H1 (cell line): ENCODE results near the gene TEAD1. TPM values are rescaled to one million over a fixed set of nuclear protein-coding genes. Genes with fewer than 3 reads are reported as not detected.

Source experiments
- CTCF ChIA-PET: fragments of 300-600 bp; sonication (Branson Sonifier 250); formaldehyde crosslinking; loops from one replicate; lab custom pipeline; 2021; ENCODE audit not compliant: partially characterized antibody; lab: Charles Lee
- POLR2A ChIA-PET: fragments of 300-600 bp; sonication (Branson Sonifier 250); formaldehyde crosslinking; loops from one replicate; lab custom pipeline; 2021; ENCODE audit warnings: inconsistent platforms; ENCODE audit not compliant: partially characterized antibody; lab: Charles Lee
- DNase-seq, 2 experiments: peaks; one replicate each; pipeline versions ENCODE4 v3.0.0 to v3.0.0-alpha.2; 2010 to 2022; ENCODE audit warnings: low spot score in 2 of 2, low read depth in 1 of 2, mixed read lengths in 1 of 2
- FAIRE-seq: peaks from 2 replicates; lab custom pipeline; 2011; peaks lifted over from hg19 to GRCh38; lab: Jason Lieb, UNC
- H2AFZ ChIP-seq: 2 replicates; pipeline ENCODE4 v1.8.1; 2012; ENCODE audit warnings: low read length, inconsistent platforms
- H2AK5ac ChIP-seq: 2 replicates; pipeline ENCODE4 v1.6.1; 2013; ENCODE audit warnings: low read depth, low read length
- H2BK120ac ChIP-seq: replicated peaks from 2 replicates; pipeline ENCODE3; 2013; ENCODE audit warnings: low read depth, low read length, inconsistent platforms
- H2BK12ac ChIP-seq: 2 replicates; pipeline ENCODE4 v1.6.1; 2013; ENCODE audit warnings: low read depth, low read length
- H2BK15ac ChIP-seq: 2 replicates; pipeline ENCODE4 v1.6.1; 2013; ENCODE audit warnings: low read length
- H2BK20ac ChIP-seq: 2 replicates; pipeline ENCODE4 v1.6.1; 2013; ENCODE audit warnings: low read length
- H2BK5ac ChIP-seq: 2 replicates; pipeline ENCODE4 v1.6.1; 2013; ENCODE audit warnings: low read depth, low read length
- H3K14ac ChIP-seq: 2 replicates; pipeline ENCODE4 v1.6.1; 2013; ENCODE audit warnings: inconsistent platforms; ENCODE audit not compliant: insufficient read length
- H3K18ac ChIP-seq: 2 replicates; pipeline ENCODE4 v1.6.1; 2013; ENCODE audit warnings: low read length; ENCODE audit errors: extremely low read depth
- H3K23ac ChIP-seq: 2 replicates; pipeline ENCODE4 v1.6.1; 2013; ENCODE audit warnings: inconsistent platforms; ENCODE audit not compliant: insufficient read length
- H3K23me2 ChIP-seq: 2 replicates; pipeline ENCODE4 v1.6.1; 2013; ENCODE audit warnings: low read depth, low read length
- H3K27ac ChIP-seq: 2 replicates; pipeline ENCODE4 v1.6.1; 2011; ENCODE audit warnings: low read depth, low read length, inconsistent platforms
- H3K27me3 ChIP-seq, 4 experiments: replicated peaks in 1 of 4; 1 replicate in 1 of 4; 2 replicates in 3 of 4; pipeline versions ENCODE4 v1.6.1 to v1.8.1; 2011 to 2013; ENCODE audit warnings: low read length in 3 of 4, mild to moderate bottlenecking in 3 of 4, inconsistent platforms in 2 of 4, mixed read lengths in 2 of 4, moderate library complexity in 1 of 4; ENCODE audit not compliant: control insufficient read depth in 3 of 4, insufficient read depth in 3 of 4; ENCODE audit errors: extremely low read depth in 1 of 4
- H3K36me3 ChIP-seq, 4 experiments: 2 replicates each; pipeline versions ENCODE4 v1.6.1 to v1.8.1; 2011 to 2013; ENCODE audit warnings: mild to moderate bottlenecking in 4 of 4, low read length in 3 of 4, moderate library complexity in 2 of 4, control low read depth in 1 of 4, inconsistent platforms in 1 of 4; ENCODE audit not compliant: insufficient read depth in 4 of 4, control insufficient read depth in 2 of 4
- H3K4ac ChIP-seq: replicated peaks from 2 replicates; pipeline ENCODE3; 2013; ENCODE audit warnings: low read length, low read depth, mixed read lengths, inconsistent platforms; ENCODE audit not compliant: insufficient read length
- H3K4me1 ChIP-seq, 4 experiments: replicated peaks in 1 of 4; 1 replicate in 1 of 4; 2 replicates in 3 of 4; pipeline versions ENCODE4 v1.6.1 to v1.8.1; 2011 to 2013; ENCODE audit warnings: low read length in 3 of 4, inconsistent platforms in 2 of 4, mixed read lengths in 1 of 4; ENCODE audit not compliant: insufficient read depth in 4 of 4, control insufficient read depth in 3 of 4
- H3K4me2 ChIP-seq, 2 experiments: 2 replicates each; pipeline versions ENCODE4 v1.6.1 to v1.8.1; 2011 to 2013; ENCODE audit warnings: low read depth in 2 of 2, low read length in 2 of 2, control low read depth in 1 of 2, inconsistent platforms in 1 of 2, mild to moderate bottlenecking in 1 of 2; ENCODE audit not compliant: insufficient read depth in 1 of 2
- H3K4me3 ChIP-seq, 4 experiments: fragments of 200-600, 300-600 bp in 1 of 4; sonication (generic), shearing (Covaris generic), sonication (Bioruptor Twin) in 1 of 4; 2 replicates each; pipeline versions ENCODE4 v1.5.1 to v1.8.1; 2011 to 2016; ENCODE audit warnings: low read length in 4 of 4, low read depth in 3 of 4, control low read depth in 2 of 4, inconsistent platforms in 2 of 4, mild to moderate bottlenecking in 2 of 4, mixed read lengths in 1 of 4, moderate library complexity in 1 of 4; ENCODE audit not compliant: insufficient read depth in 2 of 4; ENCODE audit errors: extremely low read depth in 1 of 4
- H3K56ac ChIP-seq: replicated peaks from 2 replicates; pipeline ENCODE3; 2013; ENCODE audit warnings: low read depth, mild to moderate bottlenecking, mixed read lengths, low read length, inconsistent platforms; ENCODE audit not compliant: insufficient read length
- H3K79me1 ChIP-seq: 2 replicates; pipeline ENCODE4 v1.6.1; 2013; ENCODE audit warnings: low read depth, low read length, control low read depth
- H3K79me2 ChIP-seq, 2 experiments: 2 replicates each; pipeline versions ENCODE4 v1.6.1 to v1.8.1; 2012 to 2013; ENCODE audit warnings: low read length in 2 of 2, mild to moderate bottlenecking in 2 of 2, inconsistent platforms in 1 of 2; ENCODE audit not compliant: insufficient read depth in 2 of 2, control insufficient read depth in 1 of 2
- H3K9ac ChIP-seq, 4 experiments: replicated peaks in 1 of 4; 1 replicate in 1 of 4; 2 replicates in 3 of 4; pipeline versions ENCODE4 v1.6.1 to v1.8.1; 2011 to 2013; ENCODE audit warnings: low read depth in 3 of 4, low read length in 3 of 4, control low read depth in 2 of 4, mild to moderate bottlenecking in 2 of 4, moderate library complexity in 2 of 4, inconsistent platforms in 1 of 4; ENCODE audit errors: extremely low read depth in 1 of 4
- H3K9me3 ChIP-seq, 2 experiments: 2 replicates each; pipeline versions ENCODE4 v1.6.1 to v1.8.1; 2012 to 2013; ENCODE audit warnings: mild to moderate bottlenecking in 2 of 2, moderate library complexity in 2 of 2, control low read depth in 1 of 2, inconsistent platforms in 1 of 2, low read depth in 1 of 2, low read length in 1 of 2, mixed read lengths in 1 of 2; ENCODE audit not compliant: insufficient read depth in 2 of 2
- H4K20me1 ChIP-seq, 2 experiments: replicated peaks in 1 of 2; 2 replicates each; pipeline versions ENCODE3 to v1.8.1; 2011 to 2013; ENCODE audit warnings: inconsistent platforms in 2 of 2, low read length in 2 of 2, mild to moderate bottlenecking in 1 of 2; ENCODE audit not compliant: insufficient read depth in 2 of 2, control insufficient read depth in 1 of 2
- H4K5ac ChIP-seq: 2 replicates; pipeline ENCODE4 v1.6.1; 2013; ENCODE audit warnings: low read length, low read depth, mixed read lengths, inconsistent platforms; ENCODE audit not compliant: insufficient read length
- H4K8ac ChIP-seq: 2 replicates; pipeline ENCODE4 v1.8.0; 2013; ENCODE audit warnings: mild to moderate bottlenecking, moderate library complexity, low read length, inconsistent platforms; ENCODE audit not compliant: insufficient read depth; ENCODE audit errors: extremely low read depth
- H4K91ac ChIP-seq: replicated peaks from 2 replicates; pipeline ENCODE3; 2013; ENCODE audit warnings: low read length, mixed read lengths, inconsistent platforms; ENCODE audit not compliant: insufficient read length
- CTCF ChIP-seq, 3 experiments: IDR thresholded peaks; 1 replicate in 2 of 3; 2 replicates in 1 of 3; pipeline versions ENCODE4 v1.5.1 to v1.6.1; 2011; ENCODE audit warnings: low read length in 3 of 3, mild to moderate bottlenecking in 3 of 3, inconsistent platforms in 2 of 3, low read depth in 1 of 3, moderate library complexity in 1 of 3; ENCODE audit not compliant: insufficient read depth in 1 of 3; ENCODE audit errors: control extremely low read depth in 1 of 3
- EGR1 ChIP-seq: IDR thresholded peaks from 2 replicates; pipeline ENCODE4 v1.6.1; 2011; ENCODE audit warnings: low read depth, low read length, borderline replicate concordance
- KDM1A ChIP-seq: fragments of 200-600, 300-600 bp; sonication (generic); IDR thresholded peaks from 2 replicates; pipeline ENCODE4 v1.7.1; 2016; ENCODE audit warnings: mild to moderate bottlenecking, low read length, borderline replicate concordance
- RFX5 ChIP-seq: IDR thresholded peaks from 2 replicates; pipeline ENCODE4 v1.6.1; 2011; ENCODE audit warnings: low read depth, low read length, improper control_type of control experiment, borderline replicate concordance
- SIRT6 ChIP-seq: IDR thresholded peaks from one replicate; pipeline ENCODE4 v1.7.1; 2012; ENCODE audit warnings: low read length, inconsistent platforms
- SIX5 ChIP-seq: IDR thresholded peaks from 2 replicates; pipeline ENCODE4 v1.6.1; 2011; ENCODE audit warnings: mild to moderate bottlenecking, low read depth, low read length
- SP1 ChIP-seq: IDR thresholded peaks from 2 replicates; pipeline ENCODE4 v1.6.1; 2011; ENCODE audit warnings: low read depth, low read length
- WGBS, 2 experiments: shearing (Covaris generic) in 1 of 2; methylation state at CpG; one replicate each; pipeline versions ENCODE4 v1.1.6 to v1.1.7; 2013 to 2015; ENCODE audit warnings: low lambda C conversion rate in 2 of 2, mixed read lengths in 2 of 2, inconsistent platforms in 1 of 2, low coverage in 1 of 2, missing lambda C conversion rate in 1 of 2; ENCODE audit not compliant: insufficient replicate concordance in 2 of 2, insufficient coverage in 1 of 2, insufficient read length in 1 of 2; ENCODE audit errors: extremely low coverage in 1 of 2, missing lambda C conversion rate in 1 of 2; 5-methylcytosine and 5-hydroxymethylcytosine counted together
- polyA plus RNA-seq, 7 experiments: library from polyadenylated mRNA; depleted of rRNA in 3 of 7; stranded (reverse) in 5 of 7; unstranded in 2 of 7; fragments of >200 nt in 5 of 7; fragments of 200-250 nt in 2 of 7; gene quantifications; 1 replicate in 5 of 7; 2 replicates in 1 of 7; 4 replicates in 1 of 7; pipeline versions ENCODE4 v1.2.1 to v1.2.3, GENCODE V29; 2011 to 2013; ENCODE audit warnings: missing spikeins in 2 of 7, mixed read lengths in 2 of 7
- total RNA-seq: library from RNA; stranded (reverse); fragmentation: NEBNext Ultra II Directional; extraction: Animal tissue kit (Norgen Biotek cat#: 25700); gene quantifications from 2 replicates; pipeline ENCODE4 v1.2.1, GENCODE V29; 2021
- TF ChIP-seq, protein P1 (sequence below): IDR thresholded peaks from 2 replicates; pipeline ENCODE4 v1.6.1; 2011; ENCODE audit warnings: low read depth, mild to moderate bottlenecking, low read length; ENCODE audit not compliant: insufficient read depth

Gene TEAD1
- total and polyA plus RNA-seq, 2 of the 8 experiments (the other 6 are each of a cell fraction or from before 2014, with no cell fraction given) = 15.6 to 67.4 TPM

GRCh38 chr11:12829540-12830314, 155.5 kb downstream of the TEAD1 start:
- Histone ChIP-seq H3K4me2 (peak overlapping the region; percentile 84 to 88), H3K27ac (no peak overlapping the region; the same call in 1 of the 2 replicates), H2BK15ac (0 out of 2 replicates have a peak overlapping the region, but pooled peaks have one; percentile 19), H2BK120ac (no peak overlapping the region), H3K4me3 (peak overlapping the region in 1 of 4 experiments; percentile 60; a peak in 1 of 8 replicates), H2BK12ac (peak overlapping the region; percentile 53; the same call in 1 of the 2 replicates), H2AFZ (no peak overlapping the region), H3K18ac (no peak overlapping the region), H4K8ac (no peak overlapping the region), H3K9ac (peak overlapping the region in 2 of 4 experiments; percentile 25 to 38; a peak in 1 of 7 replicates), H2BK20ac (peak overlapping the region; percentile 24; the same call in 1 of the 2 replicates), H3K36me3 (no peaks in the 10 kb centered on the region), H3K27me3 (no peaks in the 10 kb centered on the region), H3K56ac (no peak overlapping the region), H2AK5ac (peak overlapping the region; percentile 71; the same call in 1 of the 2 replicates), H2BK5ac (peak overlapping the region; percentile 49; the same call in 1 of the 2 replicates), H4K5ac (no peak overlapping the region), H4K20me1 (no peaks in the 10 kb centered on the region), H3K79me1 (no peaks in the 10 kb centered on the region; the same call in 1 of the 2 replicates), H3K14ac (no peak overlapping the region), H3K4ac (no peak overlapping the region), H4K91ac (no peak overlapping the region), H3K23me2 (0 out of 2 replicates have a peak, but pooled peaks cover 6% of the 10 kb centered on the region), H3K23ac (no peak overlapping the region), H3K9me3 (no peaks in the 10 kb centered on the region), H3K79me2 (peaks cover 2 to 67% of the 10 kb centered on the region in 2 experiments; a peak in 3 of 4 replicates), H3K4me1 (peaks cover 18 to 36% (median 27%) of the 10 kb centered on the region in 4 experiments)
- no peak for FAIRE-seq
- DNase-seq = no peak
- CTCF ChIA-PET = interaction anchor here (0.9 to 2.7 kb wide), 7 partner anchors 12 to 421 kb away, joined by 3 to 11 read pairs (median 4); no protein-coding TSS in a partner anchor
- 77% methylated on average over 2 of the region's 2 CpGs; no CpG with 5 or more reads in 1 of the 2 experiments for WGBS, 2 experiments
- POLR2A ChIA-PET = interaction anchor here (2.0 to 5.2 kb wide), 3 partner anchors 15 to 151 kb away, joined by 6 to 32 read pairs (median 10); no protein-coding TSS in a partner anchor
- peak; percentile 23; the same call in 1 of the 2 replicates for TF ChIP-seq SP1
- TF ChIP-seq SIRT6 = no peak
- no peak for TF ChIP-seq RFX5
- TF ChIP-seq KDM1A = no peak
- TF ChIP-seq EGR1 = no peak
- TF ChIP-seq, protein P1, sequence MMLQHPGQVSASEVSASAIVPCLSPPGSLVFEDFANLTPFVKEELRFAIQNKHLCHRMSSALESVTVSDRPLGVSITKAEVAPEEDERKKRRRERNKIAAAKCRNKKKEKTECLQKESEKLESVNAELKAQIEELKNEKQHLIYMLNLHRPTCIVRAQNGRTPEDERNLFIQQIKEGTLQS = no peak
- TF ChIP-seq SIX5 = no peak
- TF ChIP-seq CTCF (IDR thresholded peaks at IDR 0.05; ENCODE audit: control extremely low read depth in 1 of 3, insufficient read depth in 1 of 3, low read depth in 1 of 3, low read length in 3 of 3) = no peak
